HG02642 (cell line): ENCODE results near the gene FAF1.
"Not testable (repeated sequence)": the region's sequence is repeated elsewhere in the genome, so short reads cannot be mapped to it uniquely, and the experiment has no call there.

ENCODE experiments used
- ATAC-seq: cut with Tn5 transposase; IDR thresholded peaks from one replicate; pipeline ENCODE4 v1.9.1; 2021; ENCODE audit warnings: mild to moderate bottlenecking; ENCODE audit not compliant: unreplicated experiment, poor library complexity

FAF1 gene

GRCh38 chr1:50604580-50604979, 355.5 kb downstream of the FAF1 start:
- no peak for ATAC-seq

GRCh38 chr1:50603274-50604271, 356.5 kb downstream of the FAF1 start:
- no peak for ATAC-seq

GRCh38 chr1:50599546-50599945, 360.5 kb downstream of the FAF1 start:
- ATAC-seq = no peak

GRCh38 chr1:50595874-50596273, 364.2 kb downstream of the FAF1 start:
- ATAC-seq = no peak

GRCh38 chr1:50593515-50593914, 366.6 kb downstream of the FAF1 start:
- no peak for ATAC-seq

GRCh38 chr1:50591598-50591997, 368.5 kb downstream of the FAF1 start:
- no peak for ATAC-seq

GRCh38 chr1:50582346-50582745, 377.7 kb downstream of the FAF1 start:
- no peak for ATAC-seq

- ATAC-seq = no peak
Measured at GRCh38 chr1:50570066-50570468, 390.0 kb downstream of the FAF1 start.

GRCh38 chr1:50568782-50569181, 391.3 kb downstream of the FAF1 start:
- ATAC-seq = no peak

GRCh38 chr1:50566405-50566804, 393.7 kb downstream of the FAF1 start:
- ATAC-seq = no peak

- ATAC-seq = no peak
Measured at GRCh38 chr1:50564417-50564816, 395.6 kb downstream of the FAF1 start.

- ATAC-seq = no peak
Measured at GRCh38 chr1:50562106-50562505, 398.0 kb downstream of the FAF1 start.

GRCh38 chr1:50559421-50559820, 400.6 kb downstream of the FAF1 start:
- no peak for ATAC-seq

- ATAC-seq = no peak
Measured at GRCh38 chr1:50553921-50554320, 406.1 kb downstream of the FAF1 start.

GRCh38 chr1:50548243-50548642, 411.8 kb downstream of the FAF1 start:
- no peak for ATAC-seq

GRCh38 chr1:50542362-50542761, 417.7 kb downstream of the FAF1 start:
- ATAC-seq = no peak

- no peak for ATAC-seq
Measured at GRCh38 chr1:50538476-50538875, 421.6 kb downstream of the FAF1 start.

- ATAC-seq = no peak
Measured at GRCh38 chr1:50531601-50532000, 428.5 kb downstream of the FAF1 start.

- no peak for ATAC-seq
Measured at GRCh38 chr1:50531027-50531426, 429.0 kb downstream of the FAF1 start.

- no peak for ATAC-seq
Measured at GRCh38 chr1:50529510-50529909, 430.6 kb downstream of the FAF1 start.

- not testable (repeated sequence) for ATAC-seq
Measured at GRCh38 chr1:50527987-50528320, 432.1 kb downstream of the FAF1 start.
